WTC11 (cell line): Measurements from ENCODE around the gene HYAL1. TPM values are rescaled to one million over a fixed set of nuclear protein-coding genes. Genes with fewer than 3 reads are reported as not detected.

Source experiments
- ATAC-seq: fragments of 200-7000 bp; cut with Tn5 transposase; 2 replicates; pipeline ENCODE4 v1.10.0; 2021; ENCODE audit warnings: mild to moderate bottlenecking, moderate library complexity
- CTCF ChIA-PET: fragments of 300-600 bp; sonication (Branson Sonifier 250); formaldehyde crosslinking; loops from one replicate; lab custom pipeline; 2021; ENCODE audit warnings: antibody characterized with exemption; lab: Charles Lee
- POLR2A ChIA-PET: fragments of 350-600 bp; sonication (Branson Sonifier 250); formaldehyde crosslinking; loops from one replicate; lab custom pipeline; 2021; ENCODE audit warnings: antibody characterized with exemption; lab: Charles Lee
- DNase-seq: peaks from one replicate; pipeline ENCODE4 v3.0.0; 2021; ENCODE audit warnings: low spot score
- H3K27ac Mint-ChIP-seq: 2 replicates; pipeline ENCODE4 v1.8.0; 2021; ENCODE audit warnings: mixed read lengths
- H3K27me3 Mint-ChIP-seq: 2 replicates; pipeline ENCODE4 v1.8.0; 2021; ENCODE audit warnings: low read depth, mild to moderate bottlenecking, moderate library complexity, mixed read lengths
- H3K36me3 Mint-ChIP-seq: 2 replicates; pipeline ENCODE4 v1.8.0; 2021; ENCODE audit warnings: mixed read lengths
- H3K4me1 Mint-ChIP-seq: 2 replicates; pipeline ENCODE4 v1.8.0; 2022; ENCODE audit warnings: mixed read lengths
- H3K4me3 Mint-ChIP-seq: 2 replicates; pipeline ENCODE4 v1.8.0; 2021; ENCODE audit warnings: mild to moderate bottlenecking, moderate library complexity, mixed read lengths
- H3K9me3 Mint-ChIP-seq: 2 replicates; pipeline ENCODE4 v1.8.0; 2021; ENCODE audit warnings: mixed read lengths
- ARID4B ChIP-seq: sonication (generic); formaldehyde crosslinking; IDR thresholded peaks from 2 replicates; pipeline ENCODE4 v1.8.0; 2023; ENCODE audit warnings: missing genetic modification reagents, mild to moderate bottlenecking, borderline replicate concordance
- E2F1 ChIP-seq: sonication (generic); formaldehyde crosslinking; IDR thresholded peaks from 2 replicates; pipeline ENCODE4 v1.8.0; 2022; ENCODE audit warnings: mild to moderate bottlenecking, missing genetic modification reagents
- FOXK1 ChIP-seq: sonication (generic); formaldehyde crosslinking; IDR thresholded peaks from 2 replicates; pipeline ENCODE4 v1.8.0; 2022; ENCODE audit warnings: mild to moderate bottlenecking, moderate library complexity, missing genetic modification reagents
- SMAD4 ChIP-seq: sonication (generic); formaldehyde crosslinking; IDR thresholded peaks from 2 replicates; pipeline ENCODE4 v1.8.0; 2022; ENCODE audit warnings: mild to moderate bottlenecking, missing genetic modification reagents
- USF2 ChIP-seq: sonication (generic); formaldehyde crosslinking; IDR thresholded peaks from 2 replicates; pipeline ENCODE4 v1.8.1; 2023; ENCODE audit warnings: mild to moderate bottlenecking, missing genetic modification reagents, moderate library complexity
- ZNF121 ChIP-seq: sonication (generic); formaldehyde crosslinking; IDR thresholded peaks from 2 replicates; pipeline ENCODE4 v1.8.0; 2023; ENCODE audit warnings: missing genetic modification reagents
- ZNF396 ChIP-seq: fragments of 250-450 bp; sonication (Bioruptor Pico); IDR thresholded peaks from 2 replicates; pipeline ENCODE4 v1.8.0; 2021; ENCODE audit warnings: mild to moderate bottlenecking, moderate library complexity, borderline replicate concordance
- ZNF416 ChIP-seq: fragments of 250-450 bp; sonication (Bioruptor Pico); IDR thresholded peaks from 2 replicates; pipeline ENCODE4 v1.9.0; 2021; ENCODE audit warnings: mild to moderate bottlenecking, inconsistent platforms
- ZNF423 ChIP-seq: fragments of 250-450 bp; sonication (Bioruptor Pico); IDR thresholded peaks from 2 replicates; pipeline ENCODE4 v2.1.2; 2022; ENCODE audit warnings: mild to moderate bottlenecking, moderate library complexity
- total RNA-seq: library from RNA; stranded (reverse); gene quantifications from 3 replicates; pipeline ENCODE4 v1.2.3, GENCODE V29; 2021
- TF ChIP-seq, protein P1 (sequence below): sonication (generic); formaldehyde crosslinking; IDR thresholded peaks from 2 replicates; pipeline ENCODE4 v1.8.1; 2023; ENCODE audit warnings: mild to moderate bottlenecking, missing genetic modification reagents, borderline replicate concordance
- TF ChIP-seq, protein P2 (sequence below): fragments of 250-450 bp; sonication (Bioruptor Pico); IDR thresholded peaks from 2 replicates; pipeline ENCODE4 v1.9.0; 2021; ENCODE audit warnings: mild to moderate bottlenecking
- TF ChIP-seq, protein P3 (sequence below): fragments of 250-450 bp; sonication (Bioruptor Pico); IDR thresholded peaks from 2 replicates; pipeline ENCODE4 v2.1.2; 2022; ENCODE audit warnings: mild to moderate bottlenecking, moderate library complexity

HYAL1 gene
- total RNA-seq, 1 experiment from 2014 or later = 3.4 TPM

GRCh38 chr3:50302095-50303012 is 1.0 kb downstream of the HYAL1 start:
- POLR2A ChIA-PET = interaction anchor here (1.4 kb wide), 1 partner anchor 25 kb away, joined by 3 read pairs; the partner anchor contains the start of gene TUSC2
- H3K4me3 Mint-ChIP-seq = no peak overlapping the region
- peaks cover 10% of the 10 kb centered on the region; the same call in 1 of the 2 replicates for H3K9me3 Mint-ChIP-seq
- H3K36me3 Mint-ChIP-seq = 0 out of 2 replicates have a peak, but pooled peaks cover 4% of the 10 kb centered on the region
- ATAC-seq (no peak), DNase-seq (no peak)
- peaks cover 22% of the 10 kb centered on the region for H3K4me1 Mint-ChIP-seq
- H3K27me3 Mint-ChIP-seq = no peaks in the 10 kb centered on the region; the same call in 1 of the 2 replicates
- CTCF ChIA-PET = interaction anchor here (1.1 to 5.9 kb wide), 12 partner anchors 13 to 108 kb away, joined by 3 to 95 read pairs (median 6); partner anchors contain the start of genes HYAL2, RASSF1 and TUSC2
- TF ChIP-seq, protein P1, sequence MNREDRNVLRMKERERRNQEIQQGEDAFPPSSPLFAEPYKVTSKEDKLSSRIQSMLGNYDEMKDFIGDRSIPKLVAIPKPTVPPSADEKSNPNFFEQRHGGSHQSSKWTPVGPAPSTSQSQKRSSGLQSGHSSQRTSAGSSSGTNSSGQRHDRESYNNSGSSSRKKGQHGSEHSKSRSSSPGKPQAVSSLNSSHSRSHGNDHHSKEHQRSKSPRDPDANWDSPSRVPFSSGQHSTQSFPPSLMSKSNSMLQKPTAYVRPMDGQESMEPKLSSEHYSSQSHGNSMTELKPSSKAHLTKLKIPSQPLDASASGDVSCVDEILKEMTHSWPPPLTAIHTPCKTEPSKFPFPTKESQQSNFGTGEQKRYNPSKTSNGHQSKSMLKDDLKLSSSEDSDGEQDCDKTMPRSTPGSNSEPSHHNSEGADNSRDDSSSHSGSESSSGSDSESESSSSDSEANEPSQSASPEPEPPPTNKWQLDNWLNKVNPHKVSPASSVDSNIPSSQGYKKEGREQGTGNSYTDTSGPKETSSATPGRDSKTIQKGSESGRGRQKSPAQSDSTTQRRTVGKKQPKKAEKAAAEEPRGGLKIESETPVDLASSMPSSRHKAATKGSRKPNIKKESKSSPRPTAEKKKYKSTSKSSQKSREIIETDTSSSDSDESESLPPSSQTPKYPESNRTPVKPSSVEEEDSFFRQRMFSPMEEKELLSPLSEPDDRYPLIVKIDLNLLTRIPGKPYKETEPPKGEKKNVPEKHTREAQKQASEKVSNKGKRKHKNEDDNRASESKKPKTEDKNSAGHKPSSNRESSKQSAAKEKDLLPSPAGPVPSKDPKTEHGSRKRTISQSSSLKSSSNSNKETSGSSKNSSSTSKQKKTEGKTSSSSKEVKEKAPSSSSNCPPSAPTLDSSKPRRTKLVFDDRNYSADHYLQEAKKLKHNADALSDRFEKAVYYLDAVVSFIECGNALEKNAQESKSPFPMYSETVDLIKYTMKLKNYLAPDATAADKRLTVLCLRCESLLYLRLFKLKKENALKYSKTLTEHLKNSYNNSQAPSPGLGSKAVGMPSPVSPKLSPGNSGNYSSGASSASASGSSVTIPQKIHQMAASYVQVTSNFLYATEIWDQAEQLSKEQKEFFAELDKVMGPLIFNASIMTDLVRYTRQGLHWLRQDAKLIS (CRISPR knock-in tag) = no peak
- TF ChIP-seq ZNF396 (CRISPR knock-in tag) (no peak), SMAD4 (no peak), FOXK1 (CRISPR knock-in tag) (no peak), ZNF423 (CRISPR knock-in tag) (no peak), ARID4B (no peak), E2F1 (no peak), USF2 (CRISPR knock-in tag) (no peak), ZNF121 (CRISPR knock-in tag) (no peak), ZNF416 (CRISPR knock-in tag) (no peak)
- TF ChIP-seq, protein P2, sequence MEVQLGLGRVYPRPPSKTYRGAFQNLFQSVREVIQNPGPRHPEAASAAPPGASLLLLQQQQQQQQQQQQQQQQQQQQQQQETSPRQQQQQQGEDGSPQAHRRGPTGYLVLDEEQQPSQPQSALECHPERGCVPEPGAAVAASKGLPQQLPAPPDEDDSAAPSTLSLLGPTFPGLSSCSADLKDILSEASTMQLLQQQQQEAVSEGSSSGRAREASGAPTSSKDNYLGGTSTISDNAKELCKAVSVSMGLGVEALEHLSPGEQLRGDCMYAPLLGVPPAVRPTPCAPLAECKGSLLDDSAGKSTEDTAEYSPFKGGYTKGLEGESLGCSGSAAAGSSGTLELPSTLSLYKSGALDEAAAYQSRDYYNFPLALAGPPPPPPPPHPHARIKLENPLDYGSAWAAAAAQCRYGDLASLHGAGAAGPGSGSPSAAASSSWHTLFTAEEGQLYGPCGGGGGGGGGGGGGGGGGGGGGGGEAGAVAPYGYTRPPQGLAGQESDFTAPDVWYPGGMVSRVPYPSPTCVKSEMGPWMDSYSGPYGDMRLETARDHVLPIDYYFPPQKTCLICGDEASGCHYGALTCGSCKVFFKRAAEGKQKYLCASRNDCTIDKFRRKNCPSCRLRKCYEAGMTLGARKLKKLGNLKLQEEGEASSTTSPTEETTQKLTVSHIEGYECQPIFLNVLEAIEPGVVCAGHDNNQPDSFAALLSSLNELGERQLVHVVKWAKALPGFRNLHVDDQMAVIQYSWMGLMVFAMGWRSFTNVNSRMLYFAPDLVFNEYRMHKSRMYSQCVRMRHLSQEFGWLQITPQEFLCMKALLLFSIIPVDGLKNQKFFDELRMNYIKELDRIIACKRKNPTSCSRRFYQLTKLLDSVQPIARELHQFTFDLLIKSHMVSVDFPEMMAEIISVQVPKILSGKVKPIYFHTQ (CRISPR knock-in tag) = no peak
- TF ChIP-seq, protein P3, sequence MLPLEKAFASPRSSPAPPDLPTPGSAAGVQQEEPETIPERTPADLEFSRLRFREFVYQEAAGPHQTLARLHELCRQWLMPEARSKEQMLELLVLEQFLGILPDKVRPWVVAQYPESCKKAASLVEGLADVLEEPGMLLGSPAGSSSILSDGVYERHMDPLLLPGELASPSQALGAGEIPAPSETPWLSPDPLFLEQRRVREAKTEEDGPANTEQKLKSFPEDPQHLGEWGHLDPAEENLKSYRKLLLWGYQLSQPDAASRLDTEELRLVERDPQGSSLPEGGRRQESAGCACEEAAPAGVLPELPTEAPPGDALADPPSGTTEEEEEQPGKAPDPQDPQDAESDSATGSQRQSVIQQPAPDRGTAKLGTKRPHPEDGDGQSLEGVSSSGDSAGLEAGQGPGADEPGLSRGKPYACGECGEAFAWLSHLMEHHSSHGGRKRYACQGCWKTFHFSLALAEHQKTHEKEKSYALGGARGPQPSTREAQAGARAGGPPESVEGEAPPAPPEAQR (CRISPR knock-in tag) = no peak
- peak overlapping the region; percentile 36; the same call in 1 of the 2 replicates for H3K27ac Mint-ChIP-seq
